Large intestine (tissue), 3 donors: ENCODE measurements around the gene SUCO. TPM values are rescaled to one million over a fixed set of nuclear protein-coding genes. Genes with fewer than 3 reads are reported as not detected.
"Not testable (repeated sequence)": the region's sequence is repeated elsewhere in the genome, so short reads cannot be mapped to it uniquely, and the experiment has no call there.

Experiments used
- DNase-seq, 2 donors: peaks; one replicate each; pipeline versions ENCODE4 v3.0.0 to v3.0.0-alpha.2; 2013
- H3K27ac ChIP-seq: one replicate; pipeline ENCODE4 v1.5.1; 2013; ENCODE audit warnings: low read length
- H3K27me3 ChIP-seq: 2 replicates; pipeline ENCODE4 v1.6.1; 2013; ENCODE audit warnings: low read length; ENCODE audit not compliant: control insufficient read depth, insufficient read depth
- H3K36me3 ChIP-seq: 2 replicates; pipeline ENCODE4 v1.6.1; 2013; ENCODE audit warnings: low read length; ENCODE audit not compliant: control insufficient read depth, insufficient read depth
- H3K4me1 ChIP-seq: one replicate; pipeline ENCODE4 v1.6.1; 2013; ENCODE audit warnings: low read length; ENCODE audit not compliant: control insufficient read depth, insufficient read depth
- H3K4me3 ChIP-seq: one replicate; pipeline ENCODE4 v1.5.1; 2013; ENCODE audit warnings: low read length
- H3K9me3 ChIP-seq: one replicate; pipeline ENCODE4 v1.6.1; 2013; ENCODE audit warnings: mild to moderate bottlenecking, low read depth, low read length, moderate library complexity; ENCODE audit not compliant: control insufficient read depth
- WGBS: methylation state at CpG from one replicate; pipeline ENCODE4 v1.1.5; 2013; ENCODE audit warnings: low lambda C conversion rate; ENCODE audit not compliant: insufficient coverage; 5-methylcytosine and 5-hydroxymethylcytosine counted together
- polyA plus RNA-seq: library from polyadenylated mRNA; unstranded; fragments of 120-200 nt; gene quantifications from one replicate; pipeline ENCODE4 v1.2.1, GENCODE V29; 2013

The SUCO gene
- polyA plus RNA-seq, 1 donor: 44.0 TPM

DNA sequence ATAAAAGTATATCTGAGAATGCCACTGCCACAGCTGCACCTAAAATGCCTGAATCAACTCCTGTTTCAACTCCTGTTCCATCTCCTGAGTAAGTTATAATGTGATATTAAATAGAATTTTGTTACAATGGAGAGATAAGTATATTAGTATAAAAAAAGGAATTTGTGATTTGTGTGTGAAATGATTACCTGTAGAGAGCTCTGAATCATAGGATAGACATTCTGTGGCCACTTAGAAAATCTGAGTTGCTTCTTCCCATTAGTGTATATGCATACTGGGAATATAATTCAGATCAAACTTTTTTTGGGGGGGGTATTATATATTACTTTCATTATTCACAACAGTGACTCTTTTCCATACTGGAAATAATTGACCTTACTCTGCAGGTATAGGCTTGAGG, 52.9 kb downstream of the SUCO start:
- H3K4me3 ChIP-seq: no peak overlapping the region
- DNase-seq: no peak

DNA sequence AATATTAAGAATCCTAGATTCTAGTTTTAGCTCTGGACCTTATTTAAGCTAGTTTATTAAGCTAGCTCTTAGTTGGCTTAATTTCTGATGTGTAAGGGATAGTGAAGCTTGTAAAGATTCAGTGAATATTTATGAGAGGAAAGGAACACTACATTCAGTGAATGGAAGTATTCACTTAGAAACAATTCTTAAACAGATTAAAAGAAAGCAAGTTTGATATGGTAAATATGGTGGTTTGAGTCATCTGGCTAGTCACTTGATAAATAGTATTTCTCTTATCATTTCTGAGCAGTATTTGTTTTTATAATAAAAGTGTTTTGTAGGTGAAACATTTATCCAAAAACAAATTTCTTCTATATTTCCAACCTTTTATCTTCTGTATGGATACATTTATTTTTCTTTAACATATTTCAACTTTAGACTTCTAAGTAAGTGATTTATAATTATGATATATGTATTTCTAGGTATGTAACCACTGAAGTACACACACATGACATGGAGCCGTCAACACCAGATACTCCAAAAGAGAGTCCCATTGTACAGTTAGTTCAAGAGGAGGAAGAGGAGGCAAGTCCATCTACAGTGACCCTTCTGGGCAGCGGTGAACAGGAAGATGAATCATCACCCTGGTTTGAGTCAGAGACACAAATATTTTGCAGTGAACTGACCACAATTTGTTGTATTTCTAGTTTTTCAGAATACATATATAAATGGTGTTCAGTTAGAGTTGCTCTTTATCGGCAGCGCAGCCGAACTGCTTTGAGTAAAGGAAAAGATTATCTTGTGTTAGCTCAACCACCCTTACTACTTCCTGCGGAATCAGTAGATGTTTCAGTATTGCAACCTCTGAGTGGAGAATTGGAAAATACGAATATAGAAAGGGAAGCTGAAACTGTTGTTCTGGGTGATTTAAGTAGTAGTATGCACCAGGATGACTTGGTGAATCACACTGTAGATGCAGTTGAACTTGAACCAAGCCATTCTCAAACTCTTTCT, 55.6 kb downstream of the SUCO start:
- WGBS: 100% methylated on average over 1 of the region's 7 CpGs
- H3K27me3 ChIP-seq: no peaks in the 10 kb centered on the region
- no peak overlapping the region for H3K27ac ChIP-seq
- peaks cover 24% of the 10 kb centered on the region for H3K36me3 ChIP-seq
- DNase-seq: no peak
- H3K4me1 ChIP-seq: no peaks in the 10 kb centered on the region
- H3K4me3 ChIP-seq: no peak overlapping the region
- no peaks in the 10 kb centered on the region for H3K9me3 ChIP-seq

More for the DNA sequence above, 52.9 kb downstream of the SUCO start:
- no peaks in the 10 kb centered on the region for H3K4me1 ChIP-seq
- no peaks in the 10 kb centered on the region for H3K9me3 ChIP-seq
- H3K27me3 ChIP-seq: no peaks in the 10 kb centered on the region
- H3K36me3 ChIP-seq: peaks cover 22% of the 10 kb centered on the region
- no peak overlapping the region for H3K27ac ChIP-seq

DNA sequence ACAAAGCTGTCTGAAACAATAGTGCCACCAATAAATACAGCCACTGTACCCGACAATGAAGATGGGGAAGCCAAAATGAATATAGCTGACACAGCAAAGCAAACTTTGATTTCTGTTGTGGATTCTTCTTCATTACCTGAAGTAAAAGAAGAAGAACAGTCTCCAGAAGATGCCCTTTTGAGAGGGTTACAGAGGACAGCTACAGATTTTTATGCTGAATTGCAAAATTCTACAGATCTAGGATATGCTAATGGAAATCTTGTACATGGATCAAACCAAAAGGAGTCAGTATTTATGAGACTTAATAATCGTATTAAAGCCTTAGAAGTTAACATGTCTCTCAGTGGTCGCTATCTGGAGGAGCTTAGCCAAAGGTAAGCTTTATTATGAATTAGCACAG, 56.6 kb downstream of the SUCO start:
- Histone ChIP-seq H3K27ac (no peak overlapping the region), H3K4me3 (no peak overlapping the region), H3K4me1 (no peaks in the 10 kb centered on the region), H3K9me3 (no peaks in the 10 kb centered on the region), H3K27me3 (no peaks in the 10 kb centered on the region), H3K36me3 (peaks cover 26% of the 10 kb centered on the region)
- DNase-seq: no peak
- 100% methylated on average over 1 of the region's 3 CpGs for WGBS

DNA sequence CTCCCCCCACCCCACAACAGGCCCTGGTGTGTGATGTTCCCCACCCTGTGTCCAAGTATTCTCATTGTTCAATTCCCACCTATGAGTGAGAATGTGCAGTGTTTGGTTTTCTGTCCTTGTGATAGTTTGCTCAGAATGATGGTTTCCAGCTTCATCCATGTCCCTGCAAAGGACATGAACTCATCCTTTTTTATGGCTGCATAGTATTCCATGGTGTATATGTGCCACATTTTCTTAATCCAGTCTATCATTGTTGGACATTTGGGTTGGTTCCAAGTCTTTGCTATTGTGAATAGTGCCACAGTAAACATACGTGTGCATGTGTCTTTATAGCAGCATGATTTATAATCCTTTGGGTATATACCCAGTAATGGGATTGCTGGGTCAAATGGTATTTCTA, 58.5 kb downstream of the SUCO start:
- H3K36me3 ChIP-seq: peaks cover 38% of the 10 kb centered on the region
- H3K4me3 ChIP-seq, H3K4me1 ChIP-seq, H3K9me3 ChIP-seq, H3K27me3 ChIP-seq, DNase-seq, H3K27ac ChIP-seq: not testable (repeated sequence)
- no CpG with 5 or more reads among the region's 1 CpG for WGBS

DNA sequence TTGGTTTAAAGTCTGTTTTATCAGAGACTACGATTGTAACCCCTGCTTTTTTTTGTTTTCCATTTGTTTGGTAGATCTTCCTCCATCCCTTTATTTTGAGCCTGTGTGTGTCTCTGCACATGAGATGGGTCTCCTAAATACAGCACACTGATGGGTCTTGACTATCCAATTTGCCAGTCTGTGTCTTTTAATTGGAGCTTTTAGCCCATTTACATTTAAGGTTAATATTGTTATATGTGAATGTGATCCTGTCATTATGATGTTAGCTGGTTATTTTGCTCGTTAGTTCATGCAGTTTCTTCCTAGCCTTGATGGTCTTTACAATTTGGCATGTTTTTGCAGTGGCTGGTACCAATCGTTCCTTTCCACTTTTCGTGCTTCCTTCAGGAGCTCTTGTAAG, 62.1 kb downstream of the SUCO start:
- WGBS: 100% methylated on average over 1 of the region's 4 CpGs
- H3K27me3 ChIP-seq, DNase-seq, H3K9me3 ChIP-seq, H3K27ac ChIP-seq, H3K4me3 ChIP-seq, H3K4me1 ChIP-seq: not testable (repeated sequence)
- H3K36me3 ChIP-seq: peaks cover 38% of the 10 kb centered on the region

DNA sequence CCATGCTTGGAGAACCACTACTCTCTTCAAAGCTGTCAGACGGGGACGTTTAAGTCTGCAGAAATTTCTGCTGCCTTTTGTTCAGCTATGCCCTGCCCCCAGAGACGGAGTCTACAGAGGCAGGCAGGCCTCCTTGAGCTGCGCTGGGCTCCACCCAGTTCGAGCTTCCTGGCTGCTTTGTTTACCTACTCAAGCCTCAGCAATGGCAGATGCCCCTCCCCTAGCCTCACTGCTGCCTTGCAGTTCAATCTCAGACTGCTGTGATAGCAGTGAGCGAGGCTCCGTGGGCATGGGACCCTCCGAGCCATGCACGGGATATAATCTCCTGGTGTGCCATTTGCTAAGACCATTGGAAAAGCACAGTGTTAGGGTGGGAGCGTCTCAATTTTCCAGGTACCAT, 63.8 kb downstream of the SUCO start:
- WGBS: no CpG with 5 or more reads among the region's 10 CpGs
- H3K36me3 ChIP-seq: peaks cover 39% of the 10 kb centered on the region
- H3K4me1 ChIP-seq, H3K27ac ChIP-seq, H3K4me3 ChIP-seq, DNase-seq, H3K27me3 ChIP-seq, H3K9me3 ChIP-seq: not testable (repeated sequence)

DNA sequence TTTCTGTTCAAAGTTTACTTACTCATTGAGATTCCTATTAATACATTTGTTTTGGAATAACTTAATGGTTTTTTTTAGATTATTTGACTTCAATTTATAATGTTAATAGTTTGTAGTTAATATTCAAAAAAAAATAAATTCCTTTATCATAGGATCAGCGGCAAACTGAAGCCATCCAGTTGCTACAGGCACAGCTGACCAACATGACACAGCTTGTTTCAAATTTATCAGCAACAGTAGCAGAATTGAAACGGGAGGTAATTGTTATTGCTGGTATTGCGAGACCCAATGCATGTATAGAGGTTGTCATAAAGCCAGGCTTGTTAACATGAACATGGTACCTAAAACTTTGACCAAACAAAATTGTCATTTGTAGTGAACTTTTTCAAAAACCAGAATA, 67.0 kb downstream of the SUCO start:
- Histone ChIP-seq H3K36me3 (peaks cover 47% of the 10 kb centered on the region), H3K27ac (no peak overlapping the region), H3K9me3 (peaks cover 5% of the 10 kb centered on the region), H3K4me3 (no peak overlapping the region), H3K4me1 (no peaks in the 10 kb centered on the region), H3K27me3 (no peaks in the 10 kb centered on the region)
- DNase-seq: no peak
- 100% methylated on average over 1 of the region's 3 CpGs for WGBS

DNA sequence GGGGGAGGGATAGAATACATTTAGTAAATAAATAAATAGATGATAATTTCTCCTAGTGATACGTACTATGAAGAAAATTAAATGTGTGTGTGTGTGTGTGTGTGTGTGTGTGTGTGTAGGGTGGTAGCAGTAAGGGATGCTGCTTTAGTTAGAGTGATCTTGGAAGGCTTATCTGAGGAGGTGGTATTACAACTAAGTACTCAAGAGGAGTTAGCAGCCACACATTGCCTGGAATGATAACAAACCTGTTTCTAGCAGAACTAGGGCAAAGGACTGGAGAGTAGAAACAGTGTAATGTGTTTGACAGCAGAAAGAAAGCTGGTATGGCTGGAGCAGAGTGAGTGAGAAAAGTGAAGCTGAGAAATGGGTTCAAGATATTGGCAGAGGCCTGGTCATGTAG, 67.7 kb downstream of the SUCO start:
- no peaks in the 10 kb centered on the region for H3K27me3 ChIP-seq
- peaks cover 45% of the 10 kb centered on the region for H3K36me3 ChIP-seq
- H3K27ac ChIP-seq: no peak overlapping the region
- no peak overlapping the region for H3K4me3 ChIP-seq
- peaks cover 5% of the 10 kb centered on the region for H3K9me3 ChIP-seq
- no peak for DNase-seq
- no CpG with 5 or more reads among the region's 1 CpG for WGBS
- H3K4me1 ChIP-seq: no peaks in the 10 kb centered on the region

DNA sequence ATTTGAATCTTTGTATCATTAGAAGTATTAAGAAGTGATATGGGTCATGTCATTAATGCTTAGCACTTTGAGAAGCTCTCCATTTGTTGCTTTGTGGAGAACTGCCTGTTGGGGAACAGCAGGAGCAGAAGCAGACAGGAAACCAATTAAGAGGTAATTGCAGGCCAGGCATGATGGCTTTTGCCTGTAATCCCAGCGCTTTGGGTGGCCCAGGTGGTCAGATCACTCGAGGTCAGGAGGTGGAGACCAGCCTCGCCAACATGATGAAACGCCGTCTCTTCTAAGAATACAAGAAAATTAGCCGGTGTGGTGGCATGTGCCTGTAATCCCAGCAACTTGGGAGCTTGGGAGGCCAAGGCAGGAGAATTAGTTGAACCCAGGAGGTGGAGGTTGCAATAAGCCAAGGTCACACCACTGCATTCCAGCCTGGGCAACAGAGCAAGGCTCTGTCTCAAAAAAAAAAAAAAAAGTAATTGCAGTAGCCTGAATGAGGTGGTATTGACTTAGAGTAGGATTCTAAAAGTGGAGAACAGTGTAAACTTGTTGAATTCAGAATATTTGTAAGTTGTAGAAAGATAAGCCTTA, 68.2 kb downstream of the SUCO start:
- WGBS: no CpG with 5 or more reads among the region's 6 CpGs
- no peak for DNase-seq
- Histone ChIP-seq H3K9me3 (peaks cover 5% of the 10 kb centered on the region), H3K4me1 (no peaks in the 10 kb centered on the region), H3K27me3 (no peaks in the 10 kb centered on the region), H3K36me3 (peaks cover 40% of the 10 kb centered on the region), H3K27ac (no peak overlapping the region), H3K4me3 (no peak overlapping the region)

DNA sequence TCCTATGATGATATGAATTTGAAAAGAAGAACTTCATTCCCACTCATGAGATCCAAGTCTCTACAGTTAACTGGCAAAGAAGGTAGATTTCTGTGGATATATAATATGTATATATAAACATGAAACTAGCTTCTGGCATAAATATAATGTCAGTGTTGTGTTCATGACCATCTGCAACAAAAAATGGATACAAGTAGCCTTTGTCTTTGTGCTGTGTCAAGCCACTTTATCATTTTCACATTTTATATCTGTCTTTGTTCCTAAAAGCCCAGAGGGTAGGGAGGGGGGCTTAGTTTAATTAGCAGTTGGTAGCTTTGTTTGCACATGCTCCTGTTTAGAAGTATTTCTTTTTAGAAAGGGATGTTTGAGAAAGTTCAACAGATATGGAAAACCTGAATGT, 69.8 kb downstream of the SUCO start:
- Histone ChIP-seq H3K4me1 (no peaks in the 10 kb centered on the region), H3K9me3 (no peaks in the 10 kb centered on the region), H3K27me3 (no peaks in the 10 kb centered on the region), H3K4me3 (no peak overlapping the region), H3K36me3 (peaks cover 27% of the 10 kb centered on the region), H3K27ac (no peak overlapping the region)
- no peak for DNase-seq

DNA sequence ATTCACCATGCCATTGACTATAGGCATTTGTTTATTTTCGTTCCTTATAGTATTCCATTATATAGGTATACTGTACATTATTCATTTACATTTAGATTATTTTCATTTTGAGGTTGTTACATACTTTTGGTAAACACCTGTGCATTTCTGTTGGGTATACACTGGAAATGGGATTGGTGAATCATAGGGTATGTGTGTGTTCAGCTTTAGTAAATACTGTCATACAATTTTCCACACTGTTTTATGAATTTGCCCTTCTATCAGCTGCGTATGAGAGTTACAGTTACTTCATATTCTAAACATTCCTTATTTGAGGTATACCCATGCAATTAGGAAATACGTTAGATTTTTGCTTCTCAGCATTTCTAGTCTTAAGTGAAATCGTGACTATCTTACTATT, 70.9 kb downstream of the SUCO start:
- H3K4me3 ChIP-seq: no peak overlapping the region
- H3K36me3 ChIP-seq: peaks cover 28% of the 10 kb centered on the region
- 100% methylated on average over 3 of the region's 4 CpGs for WGBS

More for the DNA sequence above, 70.9 kb downstream of the SUCO start:
- H3K4me1 ChIP-seq: no peaks in the 10 kb centered on the region
- H3K27me3 ChIP-seq: no peaks in the 10 kb centered on the region
- no peak for DNase-seq
- H3K27ac ChIP-seq: no peak overlapping the region
- H3K9me3 ChIP-seq: no peaks in the 10 kb centered on the region
